D341Med (cell line): ENCODE data around the gene LEKR1.

ENCODE experiments used
- DNase-seq: peaks from one replicate; pipeline ENCODE4 v3.0.0; 2012; ENCODE audit warnings: low spot score

The LEKR1 gene

GRCh38 chr3:156981005-156981404, 154.9 kb downstream of the LEKR1 start:
- no peak for DNase-seq

DNA sequence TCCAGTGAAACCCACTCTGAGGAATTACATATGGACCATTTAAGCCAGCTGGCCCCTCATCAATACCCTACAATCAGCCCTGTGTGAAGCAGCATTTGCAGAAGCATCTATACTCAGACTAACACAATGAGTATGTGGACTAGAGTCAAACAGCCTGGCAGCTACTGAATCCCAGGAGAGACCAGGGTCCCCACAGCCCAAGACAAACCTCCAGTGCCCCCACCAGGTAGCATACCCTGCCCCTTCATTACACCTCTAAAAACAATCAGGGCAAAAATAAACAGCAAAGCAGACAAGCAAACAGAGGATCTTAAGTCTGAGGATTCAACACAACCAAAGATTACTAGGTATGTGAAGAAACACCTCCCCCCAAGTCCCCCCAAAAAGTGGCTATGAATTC, 157.4 kb downstream of the LEKR1 start:
- DNase-seq = no peak

DNA sequence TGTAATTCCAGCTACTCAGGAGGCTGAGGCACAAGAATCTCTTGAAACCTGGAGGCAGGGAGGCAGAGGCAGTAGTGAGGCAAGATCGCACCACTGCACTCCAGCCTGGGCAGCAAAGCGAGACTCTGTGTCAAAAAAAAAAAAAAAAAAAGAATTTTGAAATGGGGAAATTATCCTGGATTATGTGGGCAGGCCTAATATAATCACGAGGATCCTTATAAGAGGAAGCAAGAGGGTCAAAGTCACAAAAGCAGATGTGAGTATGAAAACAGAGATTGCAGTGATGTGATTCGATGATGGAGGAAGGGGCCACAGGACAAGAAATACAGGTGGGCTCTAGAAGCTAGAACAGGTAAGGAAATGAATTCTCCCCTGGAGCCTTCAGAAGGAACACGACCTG, 159.6 kb downstream of the LEKR1 start:
- no peak for DNase-seq

- DNase-seq = no peak
Measured at GRCh38 chr3:156987946-156988345, 161.8 kb downstream of the LEKR1 start.

DNA sequence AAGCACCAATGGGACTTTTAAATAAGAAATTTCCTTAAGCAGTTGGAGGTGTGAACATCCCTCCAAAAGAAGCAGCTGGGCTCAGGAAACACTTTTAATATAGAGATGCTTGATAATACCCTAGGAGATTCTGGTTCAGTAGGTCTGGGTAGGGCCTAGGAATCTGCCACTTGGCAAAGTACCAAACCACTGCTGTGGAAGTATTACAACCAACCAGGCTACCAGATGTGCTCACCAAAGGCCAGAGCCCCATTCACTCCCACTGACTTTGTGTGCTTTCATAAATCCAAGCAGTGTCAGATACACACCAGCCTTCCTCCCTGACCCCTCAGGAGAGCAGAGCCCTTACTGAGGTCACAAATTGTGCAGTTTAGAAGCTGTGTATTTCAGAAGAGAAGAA, 171.2 kb downstream of the LEKR1 start:
- DNase-seq = no peak

GRCh38 chr3:157001221-157001957, 175.2 kb downstream of the LEKR1 start:
- no peak for DNase-seq

- DNase-seq = no peak
Measured at GRCh38 chr3:157021679-157022078, 195.5 kb downstream of the LEKR1 start.

- DNase-seq = no peak
Measured at GRCh38 chr3:157023226-157023625, 197.1 kb downstream of the LEKR1 start.

DNA sequence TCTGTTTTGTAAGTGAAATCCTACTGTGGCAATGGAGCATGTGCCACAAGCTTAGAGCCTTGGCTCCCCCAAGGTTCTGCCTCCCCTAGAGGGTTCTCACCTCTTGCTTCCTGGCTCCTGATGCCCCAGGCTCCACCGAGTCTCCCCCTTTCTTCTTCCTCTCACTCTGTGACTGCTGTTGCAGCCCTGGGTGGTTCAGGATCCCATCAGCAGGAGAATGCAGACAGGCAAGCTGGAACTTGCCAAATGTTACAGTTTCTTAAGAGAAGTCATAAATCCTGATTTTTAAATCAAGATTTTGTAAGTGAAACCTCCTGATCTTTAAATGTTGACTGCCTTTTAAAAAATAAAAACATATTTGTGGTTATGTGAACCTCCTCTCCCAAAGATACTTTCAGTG, 199.9 kb downstream of the LEKR1 start:
- no peak for DNase-seq

DNA sequence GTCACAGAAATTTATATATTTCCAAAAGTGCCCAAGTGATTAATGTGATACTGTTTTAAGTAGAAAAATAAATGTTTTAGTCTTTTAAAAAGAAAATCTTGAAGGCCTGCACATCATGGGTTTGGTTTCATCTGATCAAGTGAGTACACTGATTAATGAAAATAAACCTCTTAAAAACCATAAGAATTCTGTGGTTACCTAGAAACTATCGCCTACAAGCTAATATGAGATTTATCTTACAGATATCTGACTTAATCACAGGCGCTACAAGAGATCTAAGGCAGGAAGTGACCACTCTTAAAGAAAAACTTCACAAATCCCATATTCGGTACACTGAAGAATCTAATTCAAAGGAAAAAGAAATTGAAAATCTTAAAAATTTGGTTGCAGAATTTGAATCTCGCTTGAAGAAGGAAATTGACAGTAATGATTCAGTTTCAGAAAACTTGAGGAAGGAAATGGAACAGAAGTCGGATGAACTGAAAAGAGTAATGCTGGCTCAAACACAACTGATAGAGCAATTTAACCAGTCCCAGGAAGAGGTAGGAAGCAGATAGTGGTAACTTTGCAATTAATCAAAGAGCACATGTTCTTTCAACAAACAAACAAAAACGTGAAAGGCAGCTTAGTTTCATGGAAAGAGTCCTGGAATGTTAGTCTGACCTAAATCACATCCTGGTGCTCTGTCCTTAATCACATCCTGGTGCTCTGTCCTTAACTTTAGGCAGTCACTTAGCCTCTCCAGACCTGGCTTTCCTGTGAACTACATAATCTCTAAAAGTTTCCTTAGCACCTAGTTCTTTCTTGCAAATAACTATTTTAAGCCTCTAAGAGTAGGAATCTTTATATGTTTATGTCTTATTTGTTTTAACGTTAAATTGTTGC, 201.9 kb downstream of the LEKR1 start:
- no peak for DNase-seq

DNA sequence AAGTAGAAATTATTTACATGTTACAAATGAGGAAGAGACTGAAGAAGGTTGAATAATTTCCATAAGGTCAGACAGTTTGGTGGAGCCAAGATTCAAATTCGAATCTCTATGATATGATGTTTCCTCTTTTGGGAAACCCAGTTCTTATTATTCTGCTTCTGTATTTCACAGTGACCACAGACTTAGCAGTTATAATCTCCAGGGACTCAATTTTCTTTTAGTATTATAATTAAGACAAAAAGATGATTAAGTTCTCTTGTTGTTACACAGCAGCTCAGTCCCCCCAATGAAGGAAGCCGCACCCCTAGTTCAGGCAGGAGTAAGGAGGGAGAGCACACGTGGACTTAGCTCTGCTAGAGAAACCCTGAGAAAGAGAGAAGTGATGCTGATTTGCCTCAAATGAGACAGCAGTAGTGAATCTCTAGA, 203.2 kb downstream of the LEKR1 start:
- no peak for DNase-seq

DNA sequence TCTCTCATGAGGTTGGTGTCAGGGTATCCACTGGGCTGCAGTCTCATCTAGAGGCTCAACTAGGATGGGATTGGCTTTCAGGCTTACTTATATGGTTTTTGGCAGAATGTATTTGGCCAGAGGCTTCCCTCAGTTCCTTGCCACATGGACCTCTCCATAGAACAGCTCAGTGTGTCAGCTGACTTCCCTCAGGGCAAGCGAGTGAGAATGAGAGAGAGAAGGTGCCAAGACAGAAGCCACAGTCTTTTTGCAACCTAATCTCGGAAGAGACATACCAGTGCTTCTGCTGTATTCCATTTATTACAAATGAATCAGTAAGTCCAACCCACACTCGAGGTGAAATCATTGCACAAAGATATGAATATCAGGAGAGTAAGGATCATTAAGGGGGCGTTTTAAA, 204.6 kb downstream of the LEKR1 start:
- DNase-seq = no peak

DNA sequence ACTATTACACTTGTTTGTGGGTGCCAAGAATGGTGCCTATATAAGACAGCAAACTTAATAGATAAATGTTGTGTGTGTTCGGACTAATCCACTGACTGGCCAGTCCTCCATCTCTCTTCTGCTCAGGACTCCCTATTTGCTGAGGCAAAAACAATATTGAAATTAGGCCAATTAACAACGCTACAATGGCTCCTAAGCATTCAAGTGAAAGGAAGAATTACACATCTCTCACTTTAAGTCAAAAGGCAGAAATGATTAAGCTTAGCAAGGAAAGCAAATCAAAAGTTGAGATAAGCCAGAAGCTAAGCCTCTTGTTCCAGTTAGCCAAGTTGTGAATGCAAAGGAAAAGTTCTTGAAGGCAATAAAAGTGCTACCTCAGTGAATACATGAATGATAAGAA, 206.8 kb downstream of the LEKR1 start:
- no peak for DNase-seq

DNA sequence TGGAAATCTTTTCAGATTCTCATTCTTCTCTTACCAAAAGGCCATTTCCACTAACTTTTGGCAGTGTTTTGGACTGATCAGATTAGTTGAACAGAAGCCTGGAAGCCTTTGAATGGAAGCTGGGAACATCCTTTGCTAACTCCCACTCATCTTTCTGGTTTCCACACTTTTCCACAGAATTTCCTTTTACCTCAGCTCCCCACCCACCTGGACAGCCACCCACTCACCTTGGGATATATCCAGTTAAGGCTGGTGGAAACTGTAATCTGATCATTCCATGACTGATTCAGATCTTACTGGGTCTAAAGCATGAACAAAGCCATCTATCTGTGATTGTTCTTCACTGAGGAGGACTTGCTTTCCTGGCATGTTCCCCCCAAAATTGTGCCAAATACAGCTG, 214.3 kb downstream of the LEKR1 start:
- DNase-seq = no peak

DNA sequence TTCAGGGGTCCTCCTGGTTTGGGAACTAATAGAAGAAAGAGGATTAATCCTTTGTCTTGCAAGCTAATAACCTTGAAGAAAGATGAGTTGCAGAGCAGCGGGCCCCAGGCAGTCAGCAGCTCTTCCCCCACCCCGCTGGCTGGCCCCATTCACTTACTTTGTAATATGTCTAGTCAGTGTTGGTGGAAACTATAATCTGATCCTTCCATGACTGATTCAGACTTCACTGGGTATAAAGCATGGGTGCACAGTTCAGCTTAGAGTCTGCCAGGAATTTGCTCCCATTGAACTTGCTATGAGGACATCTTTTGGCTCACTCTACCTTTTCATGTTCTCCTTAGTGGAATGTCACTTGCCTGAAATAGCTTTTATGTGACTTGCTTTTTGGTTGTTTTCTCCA, 216.1 kb downstream of the LEKR1 start:
- no peak for DNase-seq

GRCh38 chr3:157043771-157044170, 217.6 kb downstream of the LEKR1 start:
- no peak for DNase-seq

GRCh38 chr3:157045238-157045850, 219.2 kb downstream of the LEKR1 start:
- DNase-seq = no peak

DNA sequence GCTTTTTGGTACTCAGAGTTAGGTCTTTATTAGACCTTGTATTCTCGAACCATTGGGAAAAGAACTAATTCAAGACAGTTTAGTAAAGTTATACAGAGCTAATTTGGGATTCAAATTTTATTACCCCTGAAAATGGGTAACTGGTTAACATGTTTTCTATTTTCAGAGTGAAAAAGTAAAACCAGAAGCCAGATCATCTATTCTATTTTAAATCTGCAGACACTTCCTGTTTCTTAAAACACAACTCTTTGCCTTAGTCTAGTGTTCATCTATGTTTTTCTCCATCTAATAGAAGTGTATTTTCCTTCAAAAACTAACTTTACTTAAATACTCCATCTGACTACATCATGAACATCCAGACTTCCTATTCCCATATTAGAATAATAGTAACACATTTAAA, 220.4 kb downstream of the LEKR1 start:
- DNase-seq = no peak

- DNase-seq = no peak
Measured at GRCh38 chr3:157051055-157051454, 224.9 kb downstream of the LEKR1 start.

DNA sequence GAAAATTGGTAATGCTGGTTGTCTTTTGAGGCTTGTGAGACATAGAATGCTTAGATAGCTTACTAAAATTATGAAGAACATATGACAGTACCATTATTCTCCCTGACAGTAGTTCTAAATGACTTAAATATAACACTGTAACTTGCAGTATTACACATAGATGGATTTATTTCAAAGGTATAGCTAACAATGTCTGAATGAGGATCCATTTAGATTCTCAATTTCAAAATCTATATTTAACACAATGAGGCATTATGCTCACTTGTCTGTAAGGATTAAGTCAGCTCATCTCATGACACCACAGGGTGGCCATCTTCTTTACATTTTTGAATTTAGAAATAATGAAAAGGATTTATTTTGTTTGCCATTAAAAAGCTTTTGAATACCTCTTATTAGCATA, 225.4 kb downstream of the LEKR1 start:
- no peak for DNase-seq

DNA sequence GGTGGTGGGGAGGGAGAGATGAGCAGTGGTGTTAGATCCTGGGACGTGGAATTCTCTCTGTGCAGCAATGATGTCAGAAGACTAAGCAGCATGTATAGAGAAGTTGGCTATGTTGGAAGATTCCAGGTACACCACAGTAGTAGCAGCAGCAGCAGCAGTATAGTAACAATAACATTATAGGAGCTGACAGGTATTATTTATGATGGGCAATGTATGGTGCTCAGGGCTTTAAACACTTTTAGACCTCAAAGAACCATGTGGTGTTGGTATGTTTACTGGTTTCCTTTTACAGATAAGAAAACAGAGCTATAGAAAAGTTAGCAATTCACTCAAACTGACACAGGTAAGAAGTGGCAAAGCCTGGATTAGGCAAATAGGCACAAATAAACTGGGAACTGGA, 229.9 kb downstream of the LEKR1 start:
- no peak for DNase-seq

DNA sequence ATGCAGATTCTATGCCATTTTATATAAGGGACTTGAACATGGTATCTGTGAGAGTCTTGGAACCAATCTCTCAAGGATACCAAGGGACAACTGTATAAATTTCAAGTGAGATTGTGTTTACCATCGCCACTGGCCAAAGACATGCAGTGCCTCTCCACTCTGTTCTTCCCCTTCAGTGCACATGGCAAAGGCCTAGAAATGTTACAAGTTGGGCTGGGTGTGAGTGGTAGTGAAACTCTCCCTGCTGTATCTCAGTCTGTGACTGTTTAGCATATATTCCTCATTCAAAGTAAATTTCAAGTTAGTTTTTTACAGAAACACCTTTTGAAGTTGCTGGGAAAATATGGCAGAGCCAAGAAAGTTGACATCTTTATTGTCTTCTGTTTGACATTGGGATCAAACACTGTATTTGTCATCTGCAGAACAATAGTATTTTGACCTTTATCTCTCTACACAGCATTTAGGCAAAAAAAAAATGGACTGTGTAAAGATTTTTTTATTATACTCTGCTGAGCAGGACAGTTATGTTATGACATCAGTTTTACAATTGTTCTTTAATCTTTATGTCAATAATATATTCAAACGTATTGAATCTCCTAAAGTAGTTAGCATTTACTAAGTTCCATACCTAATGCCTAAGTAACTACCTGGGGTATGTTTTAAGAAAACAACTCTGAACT, 232.4 kb downstream of the LEKR1 start:
- DNase-seq = no peak
